ENCODE results near the gene PIKFYVE.

PIKFYVE gene

DNA sequence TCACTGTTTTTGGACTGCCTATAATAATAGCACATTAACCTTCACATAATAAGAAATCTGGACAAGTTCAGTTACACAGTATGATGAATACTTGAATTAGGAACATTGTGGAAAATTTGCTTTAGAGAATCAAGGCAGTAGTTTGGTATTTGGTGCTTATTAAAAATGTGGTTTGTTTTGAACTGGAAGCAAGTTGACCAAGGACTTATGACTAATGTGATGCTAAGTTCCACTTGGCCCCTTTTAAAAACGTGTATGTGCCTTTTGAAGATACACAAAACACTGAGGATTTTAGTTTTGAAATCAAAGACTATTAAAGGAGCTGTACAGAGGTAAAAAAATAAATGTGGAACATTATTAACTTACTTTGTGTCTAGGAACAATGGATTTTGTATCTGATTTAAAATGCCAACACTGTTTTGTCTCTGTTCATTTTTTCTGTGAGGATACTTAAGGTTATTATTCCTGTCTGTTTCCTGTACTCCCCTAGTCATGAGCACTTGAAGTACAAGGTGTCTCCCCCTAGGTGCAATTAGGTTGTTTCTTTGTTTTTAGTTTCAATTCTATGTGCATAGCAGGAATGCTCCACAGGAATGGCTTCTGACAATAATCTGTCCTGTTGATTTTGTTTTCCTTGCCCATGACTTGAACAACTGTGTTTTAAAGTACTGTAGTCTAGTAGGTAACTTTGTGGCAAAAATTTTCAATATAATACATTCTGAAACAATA, 91.0 kb downstream of the PIKFYVE start:
- DNase-seq (ENCODE audit: low spot score), result no peak
- TF ChIP-seq CTCF (IDR thresholded peaks at IDR 0.05; ENCODE audit: extremely low read depth, missing control alignments), result no peak

DNA sequence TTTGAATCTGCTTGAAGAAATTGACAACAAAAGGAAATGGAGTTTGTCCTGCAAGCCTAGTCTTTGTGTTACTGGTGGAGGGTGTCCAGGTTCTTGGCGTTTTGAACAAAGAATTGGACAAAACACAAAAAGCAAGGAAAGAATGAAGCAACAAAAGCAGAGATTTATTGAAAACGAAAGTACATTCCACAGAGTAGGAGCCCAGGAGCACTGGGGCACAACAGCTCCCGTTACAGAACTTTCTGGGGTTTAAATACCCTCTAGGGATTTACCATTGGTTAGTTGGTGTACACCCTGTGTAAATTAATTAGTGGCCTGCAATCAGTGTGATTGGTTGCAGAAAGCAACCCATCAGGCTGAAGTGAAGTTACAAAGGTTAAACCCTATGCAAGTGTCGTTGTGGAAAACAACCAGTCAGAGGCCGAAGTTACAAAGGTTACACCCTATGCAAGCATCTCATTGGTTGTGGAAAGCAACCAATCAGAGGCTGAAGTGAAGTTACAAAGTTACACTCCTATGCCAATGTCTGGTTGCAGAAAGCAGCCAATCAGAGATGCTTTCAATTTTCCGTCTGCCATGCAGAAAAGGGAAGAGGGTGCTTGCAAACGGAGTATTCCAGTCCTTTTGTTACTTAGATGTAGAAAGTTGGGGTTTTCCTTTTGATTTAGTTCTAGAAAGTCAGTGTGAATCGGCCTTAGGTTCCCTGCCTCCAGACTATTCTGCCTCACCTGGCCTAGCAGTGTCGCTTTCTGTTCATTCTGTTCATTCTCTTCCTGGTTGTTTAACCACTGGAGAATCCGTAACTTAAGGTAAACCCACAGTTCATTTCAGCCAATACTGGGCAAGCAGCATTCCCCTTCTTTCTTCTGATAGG, 92.9 kb downstream of the PIKFYVE start:
- no peak for DNase-seq (ENCODE audit: low spot score)

GRCh38 chr2:208359632-208359986, 93.6 kb downstream of the PIKFYVE start:
- no peak for DNase-seq (ENCODE audit: low spot score)
- no peak for TF ChIP-seq CTCF (IDR thresholded peaks at IDR 0.05; ENCODE audit: extremely low read depth, missing control alignments)

More for the DNA sequence above, 92.9 kb downstream of the PIKFYVE start:
- TF ChIP-seq CTCF (IDR thresholded peaks at IDR 0.05; ENCODE audit: extremely low read depth, missing control alignments), result no peak

GRCh38 chr2:208360259-208361076, 94.4 kb downstream of the PIKFYVE start:
- DNase-seq (ENCODE audit: low spot score), result no peak
- no peak for TF ChIP-seq CTCF (IDR thresholded peaks at IDR 0.05; ENCODE audit: extremely low read depth, missing control alignments)

DNA sequence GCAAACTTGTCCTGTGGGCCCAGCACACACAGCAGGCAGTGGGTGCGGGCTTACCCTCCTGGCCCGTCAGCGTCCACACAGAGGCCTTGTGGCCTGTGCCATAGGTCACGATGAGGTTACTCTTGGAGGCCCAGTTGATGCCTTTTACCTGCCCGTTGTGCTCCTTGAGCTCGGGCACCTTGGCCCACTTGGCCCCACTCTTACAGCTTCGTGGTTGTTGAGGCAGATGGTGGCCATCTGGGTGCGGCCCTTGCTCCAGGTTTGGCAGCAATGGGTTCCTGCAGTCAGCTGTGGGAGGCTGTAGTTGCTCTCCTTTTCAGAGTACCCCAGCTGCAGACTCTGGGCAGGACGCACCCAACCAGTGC, 95.0 kb downstream of the PIKFYVE start:
- TF ChIP-seq CTCF (IDR thresholded peaks at IDR 0.05; ENCODE audit: extremely low read depth, missing control alignments), result no peak
- DNase-seq (ENCODE audit: low spot score), result no peak

DNA sequence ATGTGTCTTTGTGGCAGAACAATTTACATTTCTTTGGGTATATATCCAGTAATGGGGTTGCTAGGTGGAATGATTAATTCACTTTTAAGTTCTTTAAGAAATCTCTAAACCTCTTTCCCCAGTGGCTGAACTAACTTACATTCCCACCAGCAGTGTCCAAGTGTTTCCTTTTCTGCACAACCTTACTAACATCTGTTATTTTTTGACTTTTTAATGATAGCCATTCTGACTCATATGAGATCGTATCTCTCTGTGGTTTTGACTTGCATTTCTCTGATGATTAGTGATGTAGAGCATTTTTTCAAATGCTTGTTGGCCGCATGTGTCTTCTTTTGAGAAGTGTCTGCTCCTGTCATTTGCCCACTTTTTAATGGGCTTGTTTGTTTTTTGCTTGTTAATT, 97.4 kb downstream of the PIKFYVE start:
- DNase-seq (ENCODE audit: low spot score), result no peak

More for the DNA sequence above, 97.4 kb downstream of the PIKFYVE start:
- TF ChIP-seq CTCF (IDR thresholded peaks at IDR 0.05; ENCODE audit: extremely low read depth, missing control alignments), result no peak
